ENCODE results near the gene ATP5F1E. TPM values are rescaled to one million over a fixed set of nuclear protein-coding genes. Genes with fewer than 3 reads are reported as not detected.

The ATP5F1E gene
- total and polyA plus RNA-seq, 4 donors = 18.4 to 88.8 (median 64.1) TPM

DNA sequence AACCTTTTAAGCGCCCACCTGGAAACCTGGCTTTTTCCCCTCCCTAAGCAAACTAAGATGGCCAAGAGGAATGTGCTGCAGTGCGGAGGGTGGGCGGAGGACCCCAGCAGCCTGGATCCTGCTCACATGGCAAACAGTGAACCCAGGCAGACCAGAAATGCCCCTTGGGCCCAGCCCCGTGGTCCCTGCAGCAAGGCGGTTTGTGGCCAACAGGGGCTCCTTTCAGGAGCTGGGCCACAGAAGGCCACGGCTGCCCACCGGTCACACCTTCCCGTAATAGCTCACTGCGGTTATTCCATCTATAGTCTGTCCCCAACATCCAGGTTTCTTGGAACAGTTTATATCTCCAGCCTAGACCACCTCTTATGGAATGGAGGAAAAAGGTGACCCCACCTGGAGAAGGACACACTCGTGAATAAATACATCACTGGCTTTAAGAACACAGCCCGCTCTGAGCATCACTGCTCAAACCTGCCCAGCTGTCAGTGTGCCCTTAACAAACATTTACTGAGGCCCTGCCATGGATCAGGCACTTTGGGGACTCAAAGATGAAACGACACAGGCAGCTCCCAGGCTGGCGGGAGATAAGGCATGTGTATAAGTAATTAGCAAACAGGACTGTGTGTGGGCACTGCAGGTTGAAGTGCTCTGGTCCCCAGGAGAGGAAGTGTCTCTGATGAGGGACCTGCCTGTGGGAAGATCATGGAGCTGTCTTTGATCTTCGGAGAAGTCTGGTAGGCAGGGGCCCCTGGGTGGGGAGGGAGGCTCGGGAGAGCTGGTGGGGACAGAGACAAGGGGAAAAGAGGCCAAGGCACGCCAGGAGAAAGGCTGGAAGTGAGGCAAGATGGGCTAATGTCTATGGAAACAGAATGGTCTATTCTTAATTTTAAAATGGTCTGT lies 16.1 kb downstream of the ATP5F1E start:
- no peak for ATAC-seq (ENCODE audit: insufficient read depth, low FRiP score)
- Histone ChIP-seq H3K4me1 (ENCODE audit: control insufficient read depth in 5 of 5, insufficient read depth in 5 of 5, low read length in 5 of 5) (peaks cover 0 to 27% (median 2%) of the 10 kb centered on the region in 5 donors), H3K4me3 (no peak overlapping the region), H3K9ac (ENCODE audit: insufficient read depth in 1 of 2, low read length in 2 of 2) (no peak overlapping the region), H3K9me3 (ENCODE audit: control insufficient read depth in 4 of 4, insufficient read depth in 3 of 4, low read length in 3 of 4) (no peaks in the 10 kb centered on the region), H3K36me3 (ENCODE audit: control insufficient read depth in 4 of 4, insufficient read depth in 4 of 4, low read length in 4 of 4) (no peaks in the 10 kb centered on the region), H3K27ac (ENCODE audit: low read depth in 1 of 2, low read length in 1 of 2) (no peak overlapping the region), H3K27me3 (ENCODE audit: control insufficient read depth in 3 of 3, insufficient read depth in 3 of 3, low read length in 2 of 3) (no peaks in the 10 kb centered on the region)
- 72 to 74% methylated on average over 16 of the region's 16 CpGs for WGBS, 2 donors
- no peak for DNase-seq
- TF ChIP-seq, protein P1, sequence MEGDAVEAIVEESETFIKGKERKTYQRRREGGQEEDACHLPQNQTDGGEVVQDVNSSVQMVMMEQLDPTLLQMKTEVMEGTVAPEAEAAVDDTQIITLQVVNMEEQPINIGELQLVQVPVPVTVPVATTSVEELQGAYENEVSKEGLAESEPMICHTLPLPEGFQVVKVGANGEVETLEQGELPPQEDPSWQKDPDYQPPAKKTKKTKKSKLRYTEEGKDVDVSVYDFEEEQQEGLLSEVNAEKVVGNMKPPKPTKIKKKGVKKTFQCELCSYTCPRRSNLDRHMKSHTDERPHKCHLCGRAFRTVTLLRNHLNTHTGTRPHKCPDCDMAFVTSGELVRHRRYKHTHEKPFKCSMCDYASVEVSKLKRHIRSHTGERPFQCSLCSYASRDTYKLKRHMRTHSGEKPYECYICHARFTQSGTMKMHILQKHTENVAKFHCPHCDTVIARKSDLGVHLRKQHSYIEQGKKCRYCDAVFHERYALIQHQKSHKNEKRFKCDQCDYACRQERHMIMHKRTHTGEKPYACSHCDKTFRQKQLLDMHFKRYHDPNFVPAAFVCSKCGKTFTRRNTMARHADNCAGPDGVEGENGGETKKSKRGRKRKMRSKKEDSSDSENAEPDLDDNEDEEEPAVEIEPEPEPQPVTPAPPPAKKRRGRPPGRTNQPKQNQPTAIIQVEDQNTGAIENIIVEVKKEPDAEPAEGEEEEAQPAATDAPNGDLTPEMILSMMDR (IDR thresholded peaks at IDR 0.05; ENCODE audit: control extremely low read depth, extremely low read depth) = no peak

DNA sequence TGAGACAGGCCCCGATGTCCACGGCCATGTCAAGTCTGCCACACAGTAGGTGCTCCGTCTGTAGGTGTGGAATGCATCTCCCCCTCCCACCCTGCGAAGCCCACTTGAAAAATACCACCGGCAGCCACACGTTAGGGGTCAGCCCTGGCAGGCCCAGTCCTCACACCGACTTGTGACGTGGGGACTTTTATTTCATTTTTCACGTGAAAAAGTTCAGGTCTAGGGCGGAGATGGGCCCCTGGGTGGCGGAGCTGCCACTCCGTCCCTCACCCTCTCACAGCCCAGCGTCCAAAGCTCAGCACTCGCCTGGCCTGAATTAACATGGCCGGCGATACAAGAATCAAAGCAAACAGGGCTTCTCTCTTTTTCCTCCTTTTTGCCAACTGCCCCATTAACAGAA lies 16.7 kb downstream of the ATP5F1E start:
- DNase-seq = no peak
- TF ChIP-seq, protein P1 (IDR thresholded peaks at IDR 0.05; ENCODE audit: control extremely low read depth, extremely low read depth) = no peak

DNA sequence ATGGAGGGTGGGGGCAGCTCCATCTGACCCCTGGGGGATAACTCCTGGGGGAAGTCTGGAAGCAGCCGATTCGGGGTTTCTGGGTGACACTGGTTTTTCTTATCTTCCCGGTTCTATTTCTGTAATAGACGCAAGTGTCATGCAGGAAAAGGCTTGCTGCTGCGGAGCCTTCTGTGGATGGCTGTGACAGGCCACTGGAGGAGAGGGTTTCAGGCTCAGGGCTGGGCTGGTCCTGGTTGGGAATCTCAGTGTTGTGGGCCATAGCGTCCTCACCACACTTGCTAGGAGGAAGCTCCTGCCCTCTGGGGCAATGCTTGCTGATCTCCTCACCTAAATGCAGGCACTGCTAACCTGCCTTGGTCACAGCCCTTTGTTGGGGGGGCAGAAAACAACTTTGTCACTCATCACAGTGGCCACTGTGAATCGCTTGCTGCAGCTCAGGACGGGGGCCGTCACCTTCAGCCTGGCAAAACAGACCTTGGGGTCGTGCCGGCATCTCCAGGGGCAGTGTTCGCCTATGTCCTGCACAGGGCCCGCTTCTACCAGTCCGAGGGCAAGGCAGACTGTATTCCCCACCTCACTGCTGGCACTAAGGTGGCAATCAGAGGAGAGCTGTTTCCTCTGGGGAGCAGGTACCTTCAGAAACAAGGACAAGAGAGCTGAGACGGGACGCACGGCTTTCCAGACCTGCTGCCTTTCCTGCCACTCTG lies 17.3 kb downstream of the ATP5F1E start:
- Histone ChIP-seq H3K9ac (ENCODE audit: insufficient read depth in 1 of 2, low read length in 2 of 2) (no peak overlapping the region), H3K27me3 (ENCODE audit: control insufficient read depth in 3 of 3, insufficient read depth in 3 of 3, low read length in 2 of 3) (no peaks in the 10 kb centered on the region), H3K36me3 (ENCODE audit: control insufficient read depth in 4 of 4, insufficient read depth in 4 of 4, low read length in 4 of 4) (no peaks in the 10 kb centered on the region), H3K4me1 (ENCODE audit: control insufficient read depth in 5 of 5, insufficient read depth in 5 of 5, low read length in 5 of 5) (peaks cover 0 to 34% (median 5%) of the 10 kb centered on the region in 5 donors), H3K27ac (ENCODE audit: low read depth in 1 of 2, low read length in 1 of 2) (no peak overlapping the region), H3K9me3 (ENCODE audit: control insufficient read depth in 4 of 4, insufficient read depth in 3 of 4, low read length in 3 of 4) (no peaks in the 10 kb centered on the region), H3K4me3 (no peak overlapping the region)
- ATAC-seq (ENCODE audit: insufficient read depth, low FRiP score) (no peak), DNase-seq (no peak)
- 78 to 86% methylated on average over 17 of the region's 17 CpGs for WGBS, 2 donors
- TF ChIP-seq, protein P1 (IDR thresholded peaks at IDR 0.05; ENCODE audit: control extremely low read depth, extremely low read depth) = no peak

More for the DNA sequence above, 16.7 kb downstream of the ATP5F1E start:
- no peak overlapping the region for H3K9ac ChIP-seq (ENCODE audit: insufficient read depth in 1 of 2, low read length in 2 of 2)
- no peak overlapping the region for H3K4me3 ChIP-seq
- H3K27me3 ChIP-seq (ENCODE audit: control insufficient read depth in 3 of 3, insufficient read depth in 3 of 3, low read length in 2 of 3) = no peaks in the 10 kb centered on the region
- 88 to 91% methylated on average over 16 of the region's 16 CpGs for whole genome bisulfite sequencing, 2 donors
- H3K9me3 ChIP-seq (ENCODE audit: control insufficient read depth in 4 of 4, insufficient read depth in 3 of 4, low read length in 3 of 4) = no peaks in the 10 kb centered on the region
- peaks cover 0 to 33% (median 5%) of the 10 kb centered on the region in 5 donors for H3K4me1 ChIP-seq (ENCODE audit: control insufficient read depth in 5 of 5, insufficient read depth in 5 of 5, low read length in 5 of 5)
- no peaks in the 10 kb centered on the region for H3K36me3 ChIP-seq (ENCODE audit: control insufficient read depth in 4 of 4, insufficient read depth in 4 of 4, low read length in 4 of 4)
- ATAC-seq (ENCODE audit: insufficient read depth, low FRiP score) = no peak
- H3K27ac ChIP-seq (ENCODE audit: low read depth in 1 of 2, low read length in 1 of 2) = no peak overlapping the region

Data from lung (tissue), 12 donors.